ENCODE results near the gene LTF. TPM values are rescaled to one million over a fixed set of nuclear protein-coding genes. Genes with fewer than 3 reads are reported as not detected.

The LTF gene
- total and polyA plus RNA-seq, 9 of the 15 experiments (the other 6 are each of a cell fraction or from before 2014, with no cell fraction given), result 0.07 TPM; not detected in 8

DNA sequence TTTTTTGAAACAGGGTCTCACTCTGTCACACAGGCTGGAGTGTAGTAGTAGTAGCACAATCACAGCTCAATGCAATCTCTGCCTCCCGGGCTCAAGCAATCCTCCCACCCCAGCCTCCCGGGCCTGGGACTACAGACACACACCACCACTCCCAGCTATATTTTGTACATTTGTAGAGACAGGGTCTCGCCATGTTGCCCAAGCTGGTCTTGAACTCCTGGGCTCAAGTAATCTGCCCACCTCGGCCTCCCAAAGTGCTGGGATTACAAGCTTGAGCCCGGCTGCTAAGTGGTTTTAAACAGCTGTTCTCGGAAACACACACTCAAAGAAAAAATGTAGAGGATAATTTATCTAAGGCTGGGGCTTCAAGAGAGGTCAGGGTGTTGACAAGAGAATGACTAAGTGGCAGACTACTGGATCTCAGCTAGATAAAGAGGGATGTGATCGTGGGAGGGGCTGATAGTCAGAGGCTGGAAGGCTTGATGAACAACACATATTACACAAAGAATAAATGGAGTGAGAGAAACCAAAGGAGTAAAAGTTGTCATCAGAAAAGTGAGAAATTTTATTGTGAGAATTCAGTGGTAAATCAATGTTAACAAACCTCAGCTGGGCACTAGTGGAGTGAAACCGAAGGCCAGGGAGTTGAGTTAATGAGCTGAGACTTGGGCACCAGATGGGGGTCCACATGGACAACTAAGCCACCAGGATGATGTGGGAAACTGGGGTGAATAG is 64.5 kb downstream of the LTF start (continued):
- TF ChIP-seq, protein P1, sequence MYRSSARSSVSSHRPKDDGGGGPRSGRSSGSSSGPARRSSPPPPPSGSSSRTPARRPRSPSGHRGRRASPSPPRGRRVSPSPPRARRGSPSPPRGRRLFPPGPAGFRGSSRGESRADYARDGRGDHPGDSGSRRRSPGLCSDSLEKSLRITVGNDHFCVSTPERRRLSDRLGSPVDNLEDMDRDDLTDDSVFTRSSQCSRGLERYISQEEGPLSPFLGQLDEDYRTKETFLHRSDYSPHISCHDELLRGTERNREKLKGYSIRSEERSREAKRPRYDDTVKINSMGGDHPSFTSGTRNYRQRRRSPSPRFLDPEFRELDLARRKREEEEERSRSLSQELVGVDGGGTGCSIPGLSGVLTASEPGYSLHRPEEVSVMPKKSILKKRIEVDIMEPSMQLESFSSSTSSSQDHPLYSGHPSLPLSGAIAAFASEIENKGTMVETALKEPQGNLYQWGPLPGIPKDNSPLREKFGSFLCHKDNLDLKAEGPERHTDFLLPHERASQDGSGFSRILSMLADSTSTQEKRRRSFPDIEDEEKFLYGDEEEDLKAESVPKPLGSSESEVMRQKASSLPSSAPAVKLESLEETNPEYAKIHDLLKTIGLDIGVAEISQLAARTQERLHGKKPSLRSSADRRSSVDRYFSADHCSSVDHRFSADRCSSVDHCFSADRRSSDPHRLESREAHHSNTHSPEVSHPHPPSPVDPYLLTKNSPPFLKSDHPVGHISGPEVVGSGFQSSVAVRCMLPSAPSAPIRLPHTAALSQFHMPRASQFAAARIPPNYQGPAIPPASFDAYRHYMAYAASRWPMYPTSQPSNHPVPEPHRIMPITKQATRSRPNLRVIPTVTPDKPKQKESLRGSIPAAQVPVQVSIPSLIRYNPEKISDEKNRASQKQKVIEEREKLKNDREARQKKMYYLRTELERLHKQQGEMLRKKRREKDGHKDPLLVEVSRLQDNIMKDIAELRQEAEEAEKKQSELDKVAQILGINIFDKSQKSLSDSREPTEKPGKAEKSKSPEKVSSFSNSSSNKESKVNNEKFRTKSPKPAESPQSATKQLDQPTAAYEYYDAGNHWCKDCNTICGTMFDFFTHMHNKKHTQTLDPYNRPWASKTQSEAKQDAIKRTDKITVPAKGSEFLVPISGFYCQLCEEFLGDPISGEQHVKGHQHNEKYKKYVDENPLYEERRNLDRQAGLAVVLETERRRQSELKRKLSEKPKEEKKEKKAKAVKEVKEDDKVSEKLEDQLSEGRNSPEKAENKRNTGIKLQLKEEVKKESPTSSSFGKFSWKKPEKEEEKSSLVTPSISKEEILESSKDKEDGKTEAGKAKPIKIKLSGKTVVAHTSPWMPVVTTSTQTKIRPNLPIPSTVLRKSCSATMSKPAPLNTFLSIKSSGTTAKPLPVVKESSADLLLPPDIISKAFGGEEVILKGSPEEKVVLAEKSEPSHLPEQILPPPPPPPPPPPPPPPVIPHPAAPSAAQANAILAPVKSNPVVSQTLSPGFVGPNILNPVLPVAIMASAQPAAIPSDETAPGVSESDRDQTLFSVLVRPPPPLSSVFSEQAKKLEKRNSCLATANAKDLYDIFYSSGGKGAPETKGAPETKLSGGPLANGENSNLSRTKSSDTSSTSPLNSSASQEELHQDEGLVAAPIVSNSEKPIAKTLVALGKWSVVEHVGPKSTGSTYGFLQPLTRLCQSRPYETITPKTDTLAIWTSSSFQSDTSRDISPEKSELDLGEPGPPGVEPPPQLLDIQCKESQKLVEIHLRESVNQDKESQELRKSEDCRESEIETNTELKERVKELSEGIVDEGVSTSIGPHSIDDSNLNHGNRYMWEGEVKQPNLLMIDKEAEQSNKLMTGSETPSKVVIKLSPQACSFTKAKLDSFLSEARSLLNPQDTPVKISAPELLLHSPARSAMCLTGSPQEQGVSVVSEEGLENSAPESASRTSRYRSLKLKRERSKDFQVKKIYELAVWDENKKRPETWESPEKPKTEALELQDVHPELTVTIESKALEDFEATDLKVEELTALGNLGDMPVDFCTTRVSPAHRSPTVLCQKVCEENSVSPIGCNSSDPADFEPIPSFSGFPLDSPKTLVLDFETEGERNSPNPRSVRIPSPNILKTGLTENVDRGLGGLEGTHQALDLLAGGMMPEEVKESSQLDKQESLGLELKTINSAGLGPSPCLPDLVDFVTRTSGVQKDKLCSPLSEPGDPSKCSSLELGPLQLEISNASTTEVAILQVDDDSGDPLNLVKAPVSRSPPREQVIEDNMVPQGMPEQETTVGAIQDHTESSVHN (IDR thresholded peaks at IDR 0.05; ENCODE audit: borderline replicate concordance in 1 of 2, low read depth in 1 of 2), result peak in 1 of 2 experiments; percentile 93; a peak in 2 of 4 replicates
- TF ChIP-seq CXXC5 (CRISPR knock-in tag; IDR thresholded peaks at IDR 0.05) (peak; percentile 64; the same call in 1 of the 2 replicates), ATF1 (CRISPR knock-in tag; IDR thresholded peaks at IDR 0.05) (no peak), ATF1 (tag; IDR thresholded peaks at IDR 0.05) (peak; percentile 68), ASH1L (IDR thresholded peaks at IDR 0.05; ENCODE audit: borderline replicate concordance, low read depth, partially characterized antibody) (no peak), MEIS2 (IDR thresholded peaks at IDR 0.05; ENCODE audit: partially characterized antibody) (peak; percentile 100), HEY1 (CRISPR knock-in tag; IDR thresholded peaks at IDR 0.05; ENCODE audit: borderline replicate concordance) (0 out of 2 replicates have a peak, but pooled peaks have one; percentile 19), ZNF23 (CRISPR knock-in tag; IDR thresholded peaks at IDR 0.05) (no peak), ZNF224 (CRISPR knock-in tag; IDR thresholded peaks at IDR 0.05) (no peak), BACH1 (tag; IDR thresholded peaks at IDR 0.05) (peak; percentile 52; the same call in 1 of the 2 replicates), NRF1 (conservative IDR thresholded peaks at IDR 0.05 in 1 of 2, IDR thresholded peaks at IDR 0.05 in 1 of 2) (peak in 1 of 2 experiments; percentile 7; a peak in 1 of 4 replicates), KDM1A (IDR thresholded peaks at IDR 0.05) (peak; percentile 99), JUN (IDR thresholded peaks at IDR 0.05; ENCODE audit: borderline replicate concordance, low read depth, low read length) (peak; percentile 89), JUN (CRISPR knock-in tag; IDR thresholded peaks at IDR 0.05; ENCODE audit: borderline replicate concordance) (no peak), ZNF561 (CRISPR knock-in tag; conservative IDR thresholded peaks at IDR 0.05) (no peak)
- TF ChIP-seq, protein P2, sequence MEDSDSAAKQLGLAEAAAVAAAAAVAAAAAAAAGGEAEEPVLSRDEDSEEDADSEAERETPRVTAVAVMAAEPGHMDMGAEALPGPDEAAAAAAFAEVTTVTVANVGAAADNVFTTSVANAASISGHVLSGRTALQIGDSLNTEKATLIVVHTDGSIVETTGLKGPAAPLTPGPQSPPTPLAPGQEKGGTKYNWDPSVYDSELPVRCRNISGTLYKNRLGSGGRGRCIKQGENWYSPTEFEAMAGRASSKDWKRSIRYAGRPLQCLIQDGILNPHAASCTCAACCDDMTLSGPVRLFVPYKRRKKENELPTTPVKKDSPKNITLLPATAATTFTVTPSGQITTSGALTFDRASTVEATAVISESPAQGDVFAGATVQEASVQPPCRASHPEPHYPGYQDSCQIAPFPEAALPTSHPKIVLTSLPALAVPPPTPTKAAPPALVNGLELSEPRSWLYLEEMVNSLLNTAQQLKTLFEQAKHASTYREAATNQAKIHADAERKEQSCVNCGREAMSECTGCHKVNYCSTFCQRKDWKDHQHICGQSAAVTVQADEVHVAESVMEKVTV (CRISPR knock-in tag; IDR thresholded peaks at IDR 0.05), result peak; percentile 29; the same call in 1 of the 2 replicates
- TF ChIP-seq, protein P3, sequence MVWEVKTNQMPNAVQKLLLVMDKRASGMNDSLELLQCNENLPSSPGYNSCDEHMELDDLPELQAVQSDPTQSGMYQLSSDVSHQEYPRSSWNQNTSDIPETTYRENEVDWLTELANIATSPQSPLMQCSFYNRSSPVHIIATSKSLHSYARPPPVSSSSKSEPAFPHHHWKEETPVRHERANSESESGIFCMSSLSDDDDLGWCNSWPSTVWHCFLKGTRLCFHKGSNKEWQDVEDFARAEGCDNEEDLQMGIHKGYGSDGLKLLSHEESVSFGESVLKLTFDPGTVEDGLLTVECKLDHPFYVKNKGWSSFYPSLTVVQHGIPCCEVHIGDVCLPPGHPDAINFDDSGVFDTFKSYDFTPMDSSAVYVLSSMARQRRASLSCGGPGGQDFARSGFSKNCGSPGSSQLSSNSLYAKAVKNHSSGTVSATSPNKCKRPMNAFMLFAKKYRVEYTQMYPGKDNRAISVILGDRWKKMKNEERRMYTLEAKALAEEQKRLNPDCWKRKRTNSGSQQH (CRISPR knock-in tag; IDR thresholded peaks at IDR 0.05), result 0 out of 2 replicates have a peak, but pooled peaks have one; percentile 61

Measured in K562 (cell line).